ENCODE results near the gene ITGAE.

DNA sequence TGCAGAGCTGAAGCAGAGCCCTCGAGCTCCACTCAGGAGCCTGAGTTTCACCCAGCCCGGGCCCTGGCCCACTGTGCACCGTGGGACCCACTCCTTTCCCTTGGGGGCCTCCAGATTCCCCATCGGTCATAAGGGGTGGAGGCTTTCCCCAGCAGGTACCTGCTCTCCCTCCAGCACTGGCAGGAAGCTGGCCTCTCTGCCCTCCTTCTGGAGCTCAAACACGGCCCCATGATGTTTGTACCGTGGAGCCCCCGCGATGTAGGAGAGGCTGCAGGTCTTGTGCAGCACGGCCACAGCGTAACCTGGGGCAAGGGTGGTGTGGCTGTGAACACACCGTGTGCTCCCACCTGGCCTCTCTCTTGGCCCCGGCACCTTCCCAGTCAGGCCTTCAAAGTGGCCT lies 47.4 kb downstream of the ITGAE start:
- TF ChIP-seq EZH2 (IDR thresholded peaks at IDR 0.05; ENCODE audit: borderline replicate concordance, low read length): no peak
- TF ChIP-seq, protein P1, sequence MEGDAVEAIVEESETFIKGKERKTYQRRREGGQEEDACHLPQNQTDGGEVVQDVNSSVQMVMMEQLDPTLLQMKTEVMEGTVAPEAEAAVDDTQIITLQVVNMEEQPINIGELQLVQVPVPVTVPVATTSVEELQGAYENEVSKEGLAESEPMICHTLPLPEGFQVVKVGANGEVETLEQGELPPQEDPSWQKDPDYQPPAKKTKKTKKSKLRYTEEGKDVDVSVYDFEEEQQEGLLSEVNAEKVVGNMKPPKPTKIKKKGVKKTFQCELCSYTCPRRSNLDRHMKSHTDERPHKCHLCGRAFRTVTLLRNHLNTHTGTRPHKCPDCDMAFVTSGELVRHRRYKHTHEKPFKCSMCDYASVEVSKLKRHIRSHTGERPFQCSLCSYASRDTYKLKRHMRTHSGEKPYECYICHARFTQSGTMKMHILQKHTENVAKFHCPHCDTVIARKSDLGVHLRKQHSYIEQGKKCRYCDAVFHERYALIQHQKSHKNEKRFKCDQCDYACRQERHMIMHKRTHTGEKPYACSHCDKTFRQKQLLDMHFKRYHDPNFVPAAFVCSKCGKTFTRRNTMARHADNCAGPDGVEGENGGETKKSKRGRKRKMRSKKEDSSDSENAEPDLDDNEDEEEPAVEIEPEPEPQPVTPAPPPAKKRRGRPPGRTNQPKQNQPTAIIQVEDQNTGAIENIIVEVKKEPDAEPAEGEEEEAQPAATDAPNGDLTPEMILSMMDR (conservative IDR thresholded peaks at IDR 0.05 in 1 of 2, IDR thresholded peaks at IDR 0.05 in 1 of 2; ENCODE audit: extremely low read depth in 1 of 2, insufficient read depth in 1 of 2, low read depth in 1 of 2, low read length in 2 of 2): no peak
